NT2/D1 (cell line): ENCODE results near the gene AFM.

Source experiments
- SUZ12 ChIP-seq: IDR thresholded peaks from 2 replicates; pipeline ENCODE4 v1.6.1; 2011; ENCODE audit not compliant: insufficient read length, insufficient read depth; ENCODE audit errors: extremely low read depth
- YY1 ChIP-seq: IDR thresholded peaks from 2 replicates; pipeline ENCODE4 v1.6.1; 2011; ENCODE audit not compliant: insufficient read length, insufficient read depth
- ZNF274 ChIP-seq: IDR thresholded peaks from 2 replicates; pipeline ENCODE4 v1.6.1; 2011; ENCODE audit warnings: mild to moderate bottlenecking, low read depth, low read length

GRCh38 chr4:73507541-73507940 lies 26.0 kb downstream of the AFM start:
- TF ChIP-seq SUZ12 (no peak), ZNF274 (no peak), YY1 (no peak)
